Measurements from ENCODE around the gene MGAT2. TPM values are rescaled to one million over a fixed set of nuclear protein-coding genes. Genes with fewer than 3 reads are reported as not detected.

Gene MGAT2
- total and polyA plus RNA-seq, 9 of the 15 experiments (the other 6 are each of a cell fraction or from before 2014, with no cell fraction given), result 0.03 to 33.3 (median 24.6) TPM; not detected in 1

DNA sequence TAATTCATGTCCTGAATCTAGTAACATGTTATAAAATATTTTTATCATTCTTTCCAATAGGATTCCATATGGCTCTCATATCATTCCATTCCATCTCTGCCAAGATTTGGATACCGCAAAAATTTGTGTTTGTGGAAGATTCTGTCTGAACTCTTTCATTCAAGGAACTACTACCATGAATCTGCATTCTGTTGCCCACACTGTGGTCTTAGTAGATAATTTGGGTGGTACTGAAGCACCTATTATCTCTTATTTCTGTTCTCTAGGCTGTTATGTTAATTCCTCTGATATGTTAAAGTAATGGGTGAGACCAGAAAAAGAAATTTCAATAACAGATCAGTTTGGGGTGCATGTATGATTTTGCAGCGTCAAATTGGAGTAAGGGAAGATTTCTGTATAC, 6.4 kb upstream of the MGAT2 start:
- no peaks in the 10 kb centered on the region for H3K9me3 ChIP-seq (replicated peaks; ENCODE audit: control insufficient read depth, insufficient read depth, low read depth, low read length)
- H3K9me1 ChIP-seq (ENCODE audit: control insufficient read depth, insufficient read depth, low read length), result peaks cover 3% of the 10 kb centered on the region
- H3K27me3 ChIP-seq (ENCODE audit: control insufficient read depth in 2 of 2, insufficient read depth in 2 of 2, low read length in 2 of 2), result no peaks in the 10 kb centered on the region
- H3K4me1 ChIP-seq (replicated peaks in 1 of 2; ENCODE audit: control insufficient read depth in 2 of 2, insufficient read depth in 2 of 2, low read length in 2 of 2), result peaks cover 0 to 4% of the 10 kb centered on the region in 2 experiments; a peak in 4 of 5 replicates
- TF ChIP-seq POLR2G (IDR thresholded peaks at IDR 0.05; ENCODE audit: low read depth, low read length), result no peak
- no TSS peak for BruUV-seq (replicated peaks)
- H3K27ac ChIP-seq (ENCODE audit: extremely low read depth, low read depth, low read length), result no peak overlapping the region
- no peaks in the 10 kb centered on the region for H4K20me1 ChIP-seq (replicated peaks; ENCODE audit: control insufficient read depth, insufficient read depth, low read length)
- no peak overlapping the region for H3K4me2 ChIP-seq (ENCODE audit: insufficient read depth, low read length)
- H3K36me3 ChIP-seq (ENCODE audit: control insufficient read depth, insufficient read depth, low read length), result peaks cover 52% of the 10 kb centered on the region
- ChIA-PET CTCF (ENCODE audit: low intra/inter-chr PET ratio) (no interaction called here), POLR2A (interaction anchor here (0.7 to 0.8 kb wide), 2 partner anchors 16 to 20 kb away, joined by 3 to 4 read pairs; partner anchors contain the start of gene LRR1)
- DNase-seq (ENCODE audit: extremely low read depth in 1 of 4, low spot score in 3 of 4) (no peak), ATAC-seq (no peak), FAIRE-seq (no peak)
- no peak overlapping the region for H2AFZ ChIP-seq (ENCODE audit: low read depth, low read length)
- H3K4me3 ChIP-seq, result no peak overlapping the region
- peaks cover 40% of the 10 kb centered on the region for H3K79me2 ChIP-seq (ENCODE audit: control insufficient read depth, insufficient read depth, low read length)
- WGBS (ENCODE audit: insufficient coverage, low coverage, missing lambda C conversion rate), result 45% methylated on average over 2 of the region's 2 CpGs
- no peak overlapping the region for H3K9ac ChIP-seq (ENCODE audit: insufficient read depth in 1 of 2, low read depth in 2 of 2, low read length in 2 of 2)
- intact Hi-C loops (cut with micrococcal nuclease), result no loop called here
- in situ Hi-C loops (cut with MboI), result no loop called here

DNA sequence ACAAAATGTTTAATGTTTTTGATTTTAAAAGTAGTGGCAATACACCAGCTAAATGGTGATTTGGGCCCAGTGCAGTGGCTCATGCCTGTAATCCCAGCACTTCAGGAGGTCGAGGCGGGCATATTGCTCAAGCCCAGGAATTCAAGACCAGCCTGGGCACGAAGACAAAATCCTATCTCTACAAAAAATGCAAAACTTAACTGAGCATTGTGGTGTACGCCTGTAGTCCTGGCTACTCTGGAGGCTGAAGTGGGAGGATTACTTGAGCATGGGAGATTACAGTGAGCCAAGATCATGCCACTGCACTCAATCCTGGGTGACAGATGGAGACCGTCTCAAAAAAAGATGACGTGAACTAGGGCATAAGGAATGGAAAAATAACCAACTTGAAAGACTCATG, 4.8 kb upstream of the MGAT2 start:
- peaks cover 46% of the 10 kb centered on the region for H3K36me3 ChIP-seq (ENCODE audit: control insufficient read depth, insufficient read depth, low read length)
- no peaks in the 10 kb centered on the region; the same call in 1 of the 2 replicates for H4K20me1 ChIP-seq (replicated peaks; ENCODE audit: control insufficient read depth, insufficient read depth, low read length)
- WGBS (ENCODE audit: insufficient coverage, low coverage, missing lambda C conversion rate), result 70% methylated on average over 5 of the region's 6 CpGs
- FAIRE-seq, result peak; percentile 61
- H3K9me1 ChIP-seq (ENCODE audit: control insufficient read depth, insufficient read depth, low read length), result peaks cover 3% of the 10 kb centered on the region
- POLR2A ChIA-PET, result interaction anchor here (0.9 kb wide), 1 partner anchor 154 kb away, joined by 3 read pairs; no protein-coding TSS in a partner anchor
- peaks cover 0 to 6% of the 10 kb centered on the region in 2 experiments; a peak in 4 of 5 replicates for H3K4me1 ChIP-seq (replicated peaks in 1 of 2; ENCODE audit: control insufficient read depth in 2 of 2, insufficient read depth in 2 of 2, low read length in 2 of 2)
- DNase-seq (ENCODE audit: extremely low read depth in 1 of 4, low spot score in 3 of 4), result no peak
- no peak overlapping the region for H3K27ac ChIP-seq (ENCODE audit: extremely low read depth, low read depth, low read length)
- H3K4me2 ChIP-seq (ENCODE audit: insufficient read depth, low read length), result no peak overlapping the region
- no peaks in the 10 kb centered on the region for H3K27me3 ChIP-seq (ENCODE audit: control insufficient read depth in 2 of 2, insufficient read depth in 2 of 2, low read length in 2 of 2)
- H2AFZ ChIP-seq (ENCODE audit: low read depth, low read length), result no peak overlapping the region
- H3K9me3 ChIP-seq (replicated peaks; ENCODE audit: control insufficient read depth, insufficient read depth, low read depth, low read length), result no peaks in the 10 kb centered on the region
- in situ Hi-C loops (cut with MboI), result no loop called here
- intact Hi-C loops (cut with micrococcal nuclease), result no loop called here
- CTCF ChIA-PET (ENCODE audit: low intra/inter-chr PET ratio), result no interaction called here
- TF ChIP-seq ZNF707 (CRISPR knock-in tag; conservative IDR thresholded peaks at IDR 0.05) (no peak), E2F3 (CRISPR knock-in tag; IDR thresholded peaks at IDR 0.05) (no peak), CBFA2T3 (IDR thresholded peaks at IDR 0.05) (peak; percentile 27)
- H3K4me3 ChIP-seq, result no peak overlapping the region
- ATAC-seq, result no peak
- BruUV-seq (replicated peaks), result no TSS peak
- H3K79me2 ChIP-seq (ENCODE audit: control insufficient read depth, insufficient read depth, low read length), result peaks cover 56% of the 10 kb centered on the region
- no peak overlapping the region for H3K9ac ChIP-seq (ENCODE audit: insufficient read depth in 1 of 2, low read depth in 2 of 2, low read length in 2 of 2)

Data from K562 (cell line).